HFF-Myc (cell line): ENCODE data around the gene PNPLA7.
"Not testable (repeated sequence)": the region's sequence is repeated elsewhere in the genome, so short reads cannot be mapped to it uniquely, and the experiment has no call there.

Source experiments
- DNase-seq: peaks from one replicate; pipeline ENCODE4 v3.0.0-alpha.2; 2011; ENCODE audit warnings: low read depth; ENCODE audit errors: extremely low read depth
- H3K4me3 ChIP-seq: replicated peaks from 2 replicates; pipeline ENCODE4 v1.5.1; 2011; ENCODE audit warnings: low read depth, mild to moderate bottlenecking, control low read depth, low read length
- CTCF ChIP-seq: IDR thresholded peaks from 2 replicates; pipeline ENCODE4 v1.5.1; 2012; ENCODE audit warnings: mild to moderate bottlenecking, low read depth, low read length, control low read depth; ENCODE audit errors: missing control alignments

The PNPLA7 gene

DNA sequence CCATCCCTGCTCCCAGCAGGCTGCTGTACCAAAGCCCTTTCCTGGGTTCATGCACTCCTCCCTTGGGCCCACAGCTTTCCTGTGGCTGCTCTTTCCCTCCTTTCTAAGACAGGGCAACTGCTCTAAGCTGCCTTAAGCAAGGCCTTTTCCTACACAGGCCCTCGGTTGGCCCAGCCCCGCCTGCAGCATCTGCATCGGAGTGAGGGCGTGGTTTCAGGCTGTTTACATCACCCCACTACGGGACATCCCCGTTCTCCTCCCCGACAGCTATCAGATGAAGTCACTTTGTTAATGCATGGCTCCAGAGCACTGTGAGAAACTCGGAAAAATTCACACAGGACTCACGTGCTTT, 25.1 kb upstream of the PNPLA7 start:
- DNase-seq = no peak
- TF ChIP-seq CTCF = no peak
- no peak overlapping the region for H3K4me3 ChIP-seq

GRCh38 chr9:137574192-137574591, 24.0 kb upstream of the PNPLA7 start:
- DNase-seq = no peak
- TF ChIP-seq CTCF = no peak
- H3K4me3 ChIP-seq = no peak overlapping the region

DNA sequence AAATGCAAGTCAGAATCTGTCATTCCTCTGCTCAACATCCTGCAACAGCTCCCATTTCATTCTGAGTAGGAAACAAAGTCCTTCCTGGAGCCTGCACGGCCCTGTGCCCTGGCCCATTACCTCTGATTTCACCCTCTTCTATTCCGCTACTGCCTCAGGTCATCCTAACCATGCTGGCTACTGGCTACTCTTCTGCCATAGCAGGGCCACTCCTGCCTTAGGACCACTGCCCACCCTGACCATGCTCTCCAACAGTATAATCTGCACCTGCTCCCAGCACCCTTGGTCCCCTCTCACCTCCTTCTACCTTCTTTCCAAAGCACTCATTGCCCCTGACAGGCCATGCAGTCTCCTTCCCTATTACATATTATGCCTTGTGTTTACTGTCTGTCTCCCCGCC, 20.4 kb upstream of the PNPLA7 start:
- no peak overlapping the region for H3K4me3 ChIP-seq
- no peak for DNase-seq
- no peak for TF ChIP-seq CTCF

- TF ChIP-seq CTCF = no peak
- no peak for DNase-seq
- H3K4me3 ChIP-seq = no peak overlapping the region
Observed at GRCh38 chr9:137569609-137570203, 19.5 kb upstream of the PNPLA7 start.

DNA sequence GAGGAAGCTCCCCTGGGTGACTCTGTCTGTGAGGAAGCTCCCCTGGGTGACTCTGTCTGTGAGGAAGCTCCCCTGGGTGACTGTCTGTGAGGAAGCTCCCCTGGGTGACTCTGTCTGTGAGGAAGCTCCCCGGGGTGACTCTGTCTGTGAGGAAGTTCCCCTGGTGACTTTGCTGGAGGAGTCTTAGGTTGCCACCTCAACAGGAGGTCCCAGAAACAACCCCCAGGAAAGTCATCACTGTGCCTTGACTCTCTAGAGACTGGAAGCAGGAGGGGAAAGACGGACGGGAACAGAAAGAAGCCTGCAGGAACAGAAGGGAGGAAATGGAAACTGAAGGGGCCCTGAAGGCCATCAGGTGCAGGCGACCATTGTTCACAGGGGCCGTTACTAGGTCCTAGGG, 18.2 kb upstream of the PNPLA7 start:
- not testable (repeated sequence) for H3K4me3 ChIP-seq, DNase-seq

DNA sequence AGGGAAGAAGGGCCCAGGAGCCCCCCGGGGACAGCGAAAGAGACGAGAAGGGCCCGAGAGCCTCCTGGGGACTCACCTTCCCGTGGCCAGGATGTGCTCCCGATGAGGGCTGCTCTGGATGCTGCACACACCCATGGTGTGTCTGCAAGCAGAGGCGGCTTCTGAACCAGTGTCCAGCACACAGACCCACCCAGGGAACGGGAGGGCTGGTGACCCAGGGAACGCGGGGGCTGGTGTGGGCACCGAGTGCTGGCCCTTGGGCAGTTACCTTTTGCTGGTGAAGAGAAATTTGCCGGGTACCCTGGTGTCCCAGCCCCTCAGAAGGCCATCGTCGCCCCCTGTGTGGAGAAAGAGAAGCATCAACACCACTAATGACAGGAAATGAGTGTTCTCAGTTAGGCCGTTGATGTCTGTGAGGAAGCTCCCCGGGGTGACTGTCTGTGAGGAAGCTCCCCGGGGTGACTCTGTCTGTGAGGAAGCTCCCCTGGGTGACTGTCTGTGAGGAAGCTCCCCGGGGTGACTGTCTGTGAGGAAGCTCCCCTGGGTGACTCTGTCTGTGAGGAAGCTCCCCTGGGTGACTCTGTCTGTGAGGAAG, 14.7 kb upstream of the PNPLA7 start:
- no peak overlapping the region for H3K4me3 ChIP-seq
- no peak for TF ChIP-seq CTCF

GRCh38 chr9:137564134-137564533, 13.9 kb upstream of the PNPLA7 start:
- no peak for TF ChIP-seq CTCF
- no peak overlapping the region for H3K4me3 ChIP-seq
- DNase-seq = no peak

More for the DNA sequence above, 14.7 kb upstream of the PNPLA7 start:
- no peak for DNase-seq
